CD4-positive, alpha-beta memory T cell (primary cell): ENCODE results near the gene DUSP22. TPM values are rescaled to one million over a fixed set of nuclear protein-coding genes. Genes with fewer than 3 reads are reported as not detected.

Source experiments
- CTCF ChIA-PET: fragments of 350-600 bp; sonication (Branson Sonifier 250); formaldehyde crosslinking; loops from one replicate; lab custom pipeline; 2021; ENCODE audit warnings: inconsistent platforms; ENCODE audit not compliant: partially characterized antibody; lab: Charles Lee
- POLR2A ChIA-PET: fragments of 350-600 bp; sonication (Branson Sonifier 250); formaldehyde crosslinking; loops from one replicate; lab custom pipeline; 2021; ENCODE audit not compliant: partially characterized antibody; lab: Charles Lee
- DNase-seq, 5 donors: peaks; one replicate each; pipeline versions ENCODE4 v3.0.0 to v3.0.0-alpha.2; 2020 to 2022; ENCODE audit warnings: mixed read lengths in 1 of 5
- H3K27ac ChIP-seq: one replicate; pipeline ENCODE4 v1.7.0; 2013; ENCODE audit warnings: low read depth, low read length
- H3K27me3 ChIP-seq: 2 replicates; pipeline ENCODE4 v1.7.0; 2013; ENCODE audit warnings: mild to moderate bottlenecking, low read length, moderate library complexity; ENCODE audit not compliant: insufficient read depth
- H3K36me3 ChIP-seq: 2 replicates; pipeline ENCODE4 v1.7.0; 2013; ENCODE audit warnings: mild to moderate bottlenecking, low read length, moderate library complexity; ENCODE audit not compliant: insufficient read depth
- H3K4me1 ChIP-seq: 2 replicates; pipeline ENCODE4 v1.7.0; 2013; ENCODE audit warnings: mild to moderate bottlenecking, low read length, moderate library complexity; ENCODE audit not compliant: insufficient read depth
- H3K4me3 ChIP-seq, 2 donors: one replicate each; pipeline ENCODE4 v1.7.0; 2013; ENCODE audit warnings: low read length in 2 of 2, mild to moderate bottlenecking in 1 of 2
- H3K9me3 ChIP-seq, 2 donors: one replicate each; pipeline ENCODE4 v1.7.0; 2013; ENCODE audit warnings: low read length in 2 of 2, control low read depth in 1 of 2; ENCODE audit not compliant: control insufficient read depth in 1 of 2
- H3K27ac Mint-ChIP-seq, 7 donors: one replicate each; pipeline ENCODE4 v1.8.0; 2020 to 2021; ENCODE audit warnings: mixed read lengths in 7 of 7, mild to moderate bottlenecking in 6 of 7, inconsistent platforms in 3 of 7, moderate library complexity in 3 of 7
- H3K27me3 Mint-ChIP-seq, 2 donors: one replicate each; pipeline ENCODE4 v1.8.0; 2020 to 2021; ENCODE audit warnings: mixed read lengths in 2 of 2
- H3K36me3 Mint-ChIP-seq, 2 donors: one replicate each; pipeline ENCODE4 v1.8.0; 2020 to 2021; ENCODE audit warnings: mixed read lengths in 2 of 2, inconsistent platforms in 1 of 2, mild to moderate bottlenecking in 1 of 2
- H3K4me1 Mint-ChIP-seq, 4 donors: one replicate each; pipeline ENCODE4 v1.8.0; 2020 to 2021; ENCODE audit warnings: mixed read lengths in 4 of 4, mild to moderate bottlenecking in 1 of 4
- H3K4me3 Mint-ChIP-seq, 8 donors: one replicate each; pipeline ENCODE4 v1.8.0; 2020 to 2021; ENCODE audit warnings: mixed read lengths in 8 of 8, mild to moderate bottlenecking in 7 of 8, moderate library complexity in 6 of 8, inconsistent platforms in 3 of 8
- H3K9me3 Mint-ChIP-seq, 8 donors: one replicate each; pipeline ENCODE4 v1.8.0; 2020 to 2021; ENCODE audit warnings: mixed read lengths in 8 of 8, mild to moderate bottlenecking in 5 of 8, inconsistent platforms in 3 of 8, moderate library complexity in 1 of 8
- intact Hi-C: fragments of 100-400 bp; cut with micrococcal nuclease; formaldehyde crosslinking; loops from one replicate; pipeline ENCODE4 v1.15.1; 2023
- polyA plus RNA-seq, 2 donors: library from polyadenylated mRNA; unstranded; fragments of 300-500 nt; fragmentation: Illumina TruSeq; gene quantifications; one replicate each; pipeline ENCODE4 v1.2.3, GENCODE V29; 2021
- total RNA-seq, 2 experiments: library from RNA; stranded (reverse); gene quantifications; one replicate each; pipeline ENCODE4 v1.2.3, GENCODE V29; 2021

The DUSP22 gene
- total and polyA plus RNA-seq, 4 experiments from 2014 or later, result 32.8 to 49.4 (median 38.9) TPM

- POLR2A ChIA-PET, result interaction anchor here (1.0 to 1.2 kb wide), 2 partner anchors 25 to 94 kb away, joined by 3 read pairs; no protein-coding TSS in a partner anchor
- peak overlapping the region in 4 of 8 donors; percentile 9 to 63 (median 34) for H3K4me3 Mint-ChIP-seq
- H3K9me3 Mint-ChIP-seq, result peaks cover 0 to 11% (median 0%) of the 10 kb centered on the region in 8 donors
- peaks cover 29% of the 10 kb centered on the region for H3K4me1 ChIP-seq
- peaks cover 21 to 53% (median 33%) of the 10 kb centered on the region in 4 donors for H3K4me1 Mint-ChIP-seq
- CTCF ChIA-PET, result interaction anchor here (0.7 to 1.9 kb wide), 2 partner anchors 75 to 99 kb away, joined by 3 to 5 read pairs; no protein-coding TSS in a partner anchor
- no peaks in the 10 kb centered on the region for H3K36me3 ChIP-seq
- no peaks in the 10 kb centered on the region for H3K9me3 ChIP-seq
- H3K36me3 Mint-ChIP-seq, result peaks cover 0 to 7% of the 10 kb centered on the region in 2 donors
- H3K27me3 ChIP-seq, result no peaks in the 10 kb centered on the region
- no peak overlapping the region for H3K27ac ChIP-seq
- intact Hi-C loops, result loop anchor here (10.0 kb wide), 1 partner anchor 208 kb away; no protein-coding TSS in a partner anchor
- H3K27me3 Mint-ChIP-seq, result no peaks in the 10 kb centered on the region
- no peak for DNase-seq
- no peak overlapping the region for H3K4me3 ChIP-seq
- peak overlapping the region in 6 of 7 donors; percentile 2 to 58 (median 34) for H3K27ac Mint-ChIP-seq
Measured at GRCh38 chr6:296151-297122, 4.2 kb downstream of the DUSP22 start.

- H3K9me3 ChIP-seq, result no peaks in the 10 kb centered on the region
- intact Hi-C loops, result loop anchor here (10.0 kb wide), 1 partner anchor 207 kb away; no protein-coding TSS in a partner anchor
- no peak overlapping the region for H3K4me3 Mint-ChIP-seq
- H3K27me3 Mint-ChIP-seq, result no peaks in the 10 kb centered on the region
- peaks cover 27% of the 10 kb centered on the region for H3K4me1 ChIP-seq
- no peak overlapping the region for H3K27ac ChIP-seq
- DNase-seq, result no peak
- no peaks in the 10 kb centered on the region for H3K27me3 ChIP-seq
- no peak overlapping the region for H3K4me3 ChIP-seq
- H3K4me1 Mint-ChIP-seq, result peaks cover 20 to 50% (median 31%) of the 10 kb centered on the region in 4 donors
- H3K36me3 Mint-ChIP-seq, result peaks cover 0 to 7% of the 10 kb centered on the region in 2 donors
- ChIA-PET POLR2A (interaction anchor here (0.6 kb wide), 1 partner anchor 103 kb away, joined by 3 read pairs; no protein-coding TSS in a partner anchor), CTCF (interaction anchor here (1.7 to 1.9 kb wide), 2 partner anchors 77 to 109 kb away, joined by 3 to 5 read pairs; no protein-coding TSS in a partner anchor)
- H3K27ac Mint-ChIP-seq, result peak overlapping the region in 1 of 7 donors; percentile 6
- no peaks in the 10 kb centered on the region for H3K36me3 ChIP-seq
- H3K9me3 Mint-ChIP-seq, result peaks cover 0 to 11% (median 0%) of the 10 kb centered on the region in 8 donors
Measured at GRCh38 chr6:297571-298232, 5.4 kb downstream of the DUSP22 start.

- H3K27me3 Mint-ChIP-seq, result no peaks in the 10 kb centered on the region
- Histone ChIP-seq H3K9me3 (no peaks in the 10 kb centered on the region), H3K4me1 (peaks cover 23% of the 10 kb centered on the region), H3K27ac (no peak overlapping the region), H3K27me3 (no peaks in the 10 kb centered on the region), H3K4me3 (no peak overlapping the region), H3K36me3 (no peaks in the 10 kb centered on the region)
- no peak overlapping the region for H3K4me3 Mint-ChIP-seq
- H3K4me1 Mint-ChIP-seq, result peaks cover 14 to 42% (median 26%) of the 10 kb centered on the region in 4 donors
- H3K36me3 Mint-ChIP-seq, result peaks cover 0 to under 1% of the 10 kb centered on the region in 2 donors
- peaks cover 0 to 7% (median 0%) of the 10 kb centered on the region in 8 donors for H3K9me3 Mint-ChIP-seq
- intact Hi-C loops, result loop anchor here (10.0 kb wide), 1 partner anchor 206 kb away; no protein-coding TSS in a partner anchor
- DNase-seq, result no peak
- no peak overlapping the region for H3K27ac Mint-ChIP-seq
- ChIA-PET CTCF (interaction anchor here (1.6 to 1.7 kb wide), 2 partner anchors 10 to 110 kb away, joined by 3 to 4 read pairs; no protein-coding TSS in a partner anchor), POLR2A (no interaction called here)
Measured at GRCh38 chr6:298233-299103, 6.2 kb downstream of the DUSP22 start.

- CTCF ChIA-PET, result interaction anchor here (1.6 to 1.7 kb wide), 2 partner anchors 9 to 110 kb away, joined by 3 to 4 read pairs; no protein-coding TSS in a partner anchor
- no peak for DNase-seq
- Mint-ChIP-seq H3K27ac (no peak overlapping the region), H3K4me3 (no peak overlapping the region), H3K27me3 (no peaks in the 10 kb centered on the region), H3K9me3 (peaks cover 0 to 5% (median 0%) of the 10 kb centered on the region in 8 donors), H3K36me3 (peaks cover 0 to under 1% of the 10 kb centered on the region in 2 donors), H3K4me1 (peaks cover 13 to 35% (median 25%) of the 10 kb centered on the region in 4 donors)
- H3K9me3 ChIP-seq, result no peaks in the 10 kb centered on the region
- H3K27ac ChIP-seq, result no peak overlapping the region
- POLR2A ChIA-PET, result no interaction called here
- peaks cover 18% of the 10 kb centered on the region for H3K4me1 ChIP-seq
- no peak overlapping the region for H3K4me3 ChIP-seq
- intact Hi-C loops, result loop anchor here (10.0 kb wide), 1 partner anchor 205 kb away; no protein-coding TSS in a partner anchor
- H3K36me3 ChIP-seq, result no peaks in the 10 kb centered on the region
- no peaks in the 10 kb centered on the region for H3K27me3 ChIP-seq
Measured at GRCh38 chr6:299104-299980, 7.1 kb downstream of the DUSP22 start.

GRCh38 chr6:300026-300425 is 7.7 kb downstream of the DUSP22 start:
- intact Hi-C loops, result no loop called here
- no peaks in the 10 kb centered on the region for H3K9me3 ChIP-seq
- no peak overlapping the region for H3K27ac ChIP-seq
- no peaks in the 10 kb centered on the region for H3K36me3 ChIP-seq
- H3K27me3 ChIP-seq, result no peaks in the 10 kb centered on the region
- Mint-ChIP-seq H3K9me3 (peaks cover 0 to 5% (median 0%) of the 10 kb centered on the region in 8 donors), H3K36me3 (peaks cover 6 to 7% of the 10 kb centered on the region in 2 donors), H3K4me3 (no peak overlapping the region), H3K27me3 (no peaks in the 10 kb centered on the region), H3K4me1 (peaks cover 13 to 29% (median 20%) of the 10 kb centered on the region in 4 donors), H3K27ac (no peak overlapping the region)
- DNase-seq, result no peak
- no peak overlapping the region for H3K4me3 ChIP-seq
- CTCF ChIA-PET, result interaction anchor here (1.6 kb wide), 1 partner anchor 8 kb away, joined by 4 read pairs; no protein-coding TSS in a partner anchor
- POLR2A ChIA-PET, result no interaction called here
- H3K4me1 ChIP-seq, result peaks cover 18% of the 10 kb centered on the region
